GM23338 (cell line): ENCODE data around the gene FNDC3B. TPM values are rescaled to one million over a fixed set of nuclear protein-coding genes. Genes with fewer than 3 reads are reported as not detected.

Source experiments
- ATAC-seq: fragments of 200-7000 bp; cut with Tn5 transposase; 3 replicates; pipeline ENCODE4 v1.9.1; 2020
- DNase-seq: peaks from one replicate; pipeline ENCODE4 v3.0.0-alpha.2; 2015; ENCODE audit warnings: low spot score
- H2AFZ ChIP-seq: fragments of 200-600 bp; sonication (generic); 2 replicates; pipeline ENCODE4 v1.8.0; 2016; ENCODE audit warnings: antibody characterized with exemption, mild to moderate bottlenecking, moderate library complexity
- H3F3A ChIP-seq: fragments of 200-600 bp; sonication (generic); replicated peaks from 2 replicates; pipeline ENCODE4 v1.8.0; 2017; ENCODE audit warnings: antibody characterized with exemption, mixed run types, low read depth
- H3K27ac ChIP-seq: fragments of 200-600 bp; sonication (generic); 2 replicates; pipeline ENCODE4 v1.6.1; 2016; ENCODE audit warnings: low read depth
- H3K27me3 ChIP-seq: fragments of 200-600 bp; sonication (generic); 2 replicates; pipeline ENCODE4 v1.8.0; 2016; ENCODE audit warnings: mild to moderate bottlenecking, mixed run types, moderate library complexity; ENCODE audit not compliant: insufficient read depth
- H3K36me3 ChIP-seq: fragments of 200-600 bp; sonication (generic); 2 replicates; pipeline ENCODE4 v1.8.0; 2016; ENCODE audit warnings: mild to moderate bottlenecking; ENCODE audit not compliant: insufficient read depth
- H3K4me1 ChIP-seq: fragments of 200-600 bp; sonication (generic); 2 replicates; pipeline ENCODE4 v1.8.0; 2016; ENCODE audit warnings: mild to moderate bottlenecking, moderate library complexity; ENCODE audit not compliant: insufficient read depth
- H3K4me2 ChIP-seq: fragments of 200-600 bp; sonication (generic); 2 replicates; pipeline ENCODE4 v1.7.1; 2017; ENCODE audit warnings: mixed run types
- H3K4me3 ChIP-seq: fragments of 200-600 bp; sonication (generic); 2 replicates; pipeline ENCODE4 v1.6.1; 2016; ENCODE audit warnings: mixed run types
- H3K79me2 ChIP-seq: fragments of 200-600 bp; sonication (generic); replicated peaks from 2 replicates; pipeline ENCODE4 v1.8.0; 2017; ENCODE audit warnings: mild to moderate bottlenecking; ENCODE audit not compliant: insufficient read depth
- H3K9me2 ChIP-seq: fragments of 200-600 bp; sonication (generic); 2 replicates; pipeline ENCODE4 v1.8.0; 2017; ENCODE audit not compliant: insufficient read depth
- H4K20me1 ChIP-seq: fragments of 200-600 bp; sonication (generic); replicated peaks from 2 replicates; pipeline ENCODE4 v1.8.0; 2017; ENCODE audit warnings: mild to moderate bottlenecking; ENCODE audit not compliant: insufficient read depth
- H3K27ac Mint-ChIP-seq: 2 replicates; pipeline ENCODE4 v1.8.0; 2020; ENCODE audit warnings: inconsistent platforms, mild to moderate bottlenecking, moderate library complexity, mixed read lengths
- H3K27me3 Mint-ChIP-seq: 3 replicates; pipeline ENCODE4 v1.8.0; 2022; ENCODE audit warnings: low read depth, mild to moderate bottlenecking, moderate library complexity, mixed read lengths, inconsistent platforms; ENCODE audit not compliant: insufficient read depth, poor library complexity
- H3K36me3 Mint-ChIP-seq: 3 replicates; pipeline ENCODE4 v1.8.0; 2021; ENCODE audit warnings: low read depth, mild to moderate bottlenecking, inconsistent platforms, moderate library complexity, mixed read lengths
- H3K4me1 Mint-ChIP-seq: 3 replicates; pipeline ENCODE4 v1.8.0; 2020; ENCODE audit warnings: mild to moderate bottlenecking, inconsistent platforms, mixed read lengths
- H3K4me3 Mint-ChIP-seq: 3 replicates; pipeline ENCODE4 v1.8.0; 2021; ENCODE audit warnings: moderate library complexity, mild to moderate bottlenecking, inconsistent platforms, mixed read lengths
- H3K9me3 Mint-ChIP-seq: 3 replicates; pipeline ENCODE4 v1.8.0; 2020; ENCODE audit warnings: moderate library complexity, mild to moderate bottlenecking, inconsistent platforms, mixed read lengths
- CREB1 ChIP-seq: fragments of 250-450 bp; sonication (Bioruptor Pico); IDR thresholded peaks from 2 replicates; pipeline ENCODE4 v1.5.0; 2020; ENCODE audit warnings: low read depth, mild to moderate bottlenecking, moderate library complexity
- EZH2 ChIP-seq: fragments of 200-600 bp; sonication (generic); IDR thresholded peaks from one replicate; pipeline ENCODE4 v1.8.0; 2017; ENCODE audit warnings: antibody characterized with exemption, mild to moderate bottlenecking, low read depth; ENCODE audit not compliant: unreplicated experiment
- EZH2phosphoT487 ChIP-seq: fragments of 200-600 bp; sonication (generic); IDR thresholded peaks from one replicate; pipeline ENCODE4 v1.8.1; 2018; ENCODE audit warnings: antibody characterized with exemption; ENCODE audit not compliant: unreplicated experiment
- JUNB ChIP-seq: IDR thresholded peaks from one replicate; pipeline ENCODE4 v1.6.1; 2016; ENCODE audit warnings: antibody characterized with exemption; ENCODE audit not compliant: unreplicated experiment
- NANOG ChIP-seq: IDR thresholded peaks from 2 replicates; pipeline ENCODE4 v1.6.1; 2016; ENCODE audit warnings: antibody characterized with exemption, borderline replicate concordance
- POLR2AphosphoS5 ChIP-seq: IDR thresholded peaks from 2 replicates; pipeline ENCODE4 v1.6.1; 2016; ENCODE audit warnings: antibody characterized with exemption, low read depth
- STAT1 ChIP-seq: IDR thresholded peaks from one replicate; pipeline ENCODE4 v1.6.1; 2016; ENCODE audit warnings: antibody characterized with exemption; ENCODE audit not compliant: unreplicated experiment
- ZNF114 ChIP-seq: fragments of 250-450 bp; sonication (Bioruptor Pico); IDR thresholded peaks from 2 replicates; pipeline ENCODE4 v1.5.0; 2020; ENCODE audit warnings: mild to moderate bottlenecking, moderate library complexity
- ZNF331 ChIP-seq: fragments of 250-450 bp; sonication (Bioruptor Pico); IDR thresholded peaks from 2 replicates; pipeline ENCODE4 v1.5.0; 2020; ENCODE audit warnings: low read depth, mild to moderate bottlenecking, moderate library complexity
- polyA plus RNA-seq: library from polyadenylated mRNA; unstranded; fragments of >200 nt; fragmentation: Nextera tagmentation; extraction: Ambion mirVana; gene quantifications from 2 replicates; pipeline ENCODE4 v1.2.1, GENCODE V29; 2016
- total RNA-seq: library from RNA; depleted of rRNA; stranded (reverse); fragments of >200 nt; shearing (Covaris generic); gene quantifications from 2 replicates; pipeline ENCODE4 v1.2.3, GENCODE V29; 2014
- TF ChIP-seq, protein P1 (sequence below), 2 experiments: fragments of 200-600 bp in 1 of 2; sonication (generic) in 1 of 2; conservative IDR thresholded peaks; 2 replicates each; pipeline versions ENCODE4 v1.5.1 to v1.6.1; 2016 to 2017; ENCODE audit warnings: antibody characterized with exemption in 2 of 2, low read depth in 2 of 2, mild to moderate bottlenecking in 2 of 2, moderate library complexity in 1 of 2
- TF ChIP-seq, protein P2 (sequence below): IDR thresholded peaks from 2 replicates; pipeline ENCODE4 v1.6.1; 2016; ENCODE audit warnings: antibody characterized with exemption
- TF ChIP-seq, protein P3 (sequence below): IDR thresholded peaks from one replicate; pipeline ENCODE4 v1.6.1; 2018; ENCODE audit warnings: antibody characterized with exemption; ENCODE audit not compliant: unreplicated experiment
- TF ChIP-seq, protein P4 (sequence below): fragments of 250-450 bp; sonication (Bioruptor Pico); IDR thresholded peaks from 2 replicates; pipeline ENCODE4 v1.5.0; 2020; ENCODE audit warnings: mild to moderate bottlenecking, moderate library complexity

FNDC3B gene
- total and polyA plus RNA-seq, 2 experiments from 2014 or later = 19.1 to 55.4 TPM

DNA sequence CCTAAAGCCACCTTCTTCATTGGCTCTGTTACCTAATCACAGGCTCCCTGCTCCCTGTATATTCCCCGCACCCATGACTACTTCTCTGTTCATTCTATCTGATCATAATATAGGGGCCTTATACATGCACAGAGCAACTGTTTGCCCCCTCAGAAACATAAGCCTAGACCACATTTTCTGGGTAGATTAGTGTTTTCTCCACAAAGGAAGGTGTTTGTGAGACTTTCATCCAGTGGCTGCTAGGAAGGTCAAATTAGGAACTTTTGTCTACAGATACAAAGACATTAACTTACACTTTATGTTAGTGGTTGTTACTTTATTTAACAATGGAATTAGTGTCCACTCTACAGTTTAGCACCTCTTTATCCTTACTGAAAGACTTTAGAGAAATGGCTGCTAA lies 234.0 kb downstream of the FNDC3B start:
- Histone ChIP-seq H3K4me2 (no peak overlapping the region), H3K27me3 (no peaks in the 10 kb centered on the region), H3K27ac (no peak overlapping the region), H2AFZ (no peak overlapping the region), H3K79me2 (no peaks in the 10 kb centered on the region; the same call in 1 of the 2 replicates), H3K4me1 (no peaks in the 10 kb centered on the region), H3K36me3 (no peaks in the 10 kb centered on the region), H3K9me2 (no peaks in the 10 kb centered on the region), H4K20me1 (no peaks in the 10 kb centered on the region), H3F3A (no peaks in the 10 kb centered on the region), H3K4me3 (no peak overlapping the region)
- Mint-ChIP-seq H3K4me3 (no peak overlapping the region), H3K9me3 (no peaks in the 10 kb centered on the region), H3K36me3 (peaks cover 5% of the 10 kb centered on the region; the same call in 2 of the 3 replicates), H3K4me1 (peaks cover 2% of the 10 kb centered on the region; the same call in 2 of the 3 replicates), H3K27ac (no peak overlapping the region), H3K27me3 (no peaks in the 10 kb centered on the region)
- no peak for DNase-seq
- no peak for ATAC-seq
- TF ChIP-seq, protein P1, sequence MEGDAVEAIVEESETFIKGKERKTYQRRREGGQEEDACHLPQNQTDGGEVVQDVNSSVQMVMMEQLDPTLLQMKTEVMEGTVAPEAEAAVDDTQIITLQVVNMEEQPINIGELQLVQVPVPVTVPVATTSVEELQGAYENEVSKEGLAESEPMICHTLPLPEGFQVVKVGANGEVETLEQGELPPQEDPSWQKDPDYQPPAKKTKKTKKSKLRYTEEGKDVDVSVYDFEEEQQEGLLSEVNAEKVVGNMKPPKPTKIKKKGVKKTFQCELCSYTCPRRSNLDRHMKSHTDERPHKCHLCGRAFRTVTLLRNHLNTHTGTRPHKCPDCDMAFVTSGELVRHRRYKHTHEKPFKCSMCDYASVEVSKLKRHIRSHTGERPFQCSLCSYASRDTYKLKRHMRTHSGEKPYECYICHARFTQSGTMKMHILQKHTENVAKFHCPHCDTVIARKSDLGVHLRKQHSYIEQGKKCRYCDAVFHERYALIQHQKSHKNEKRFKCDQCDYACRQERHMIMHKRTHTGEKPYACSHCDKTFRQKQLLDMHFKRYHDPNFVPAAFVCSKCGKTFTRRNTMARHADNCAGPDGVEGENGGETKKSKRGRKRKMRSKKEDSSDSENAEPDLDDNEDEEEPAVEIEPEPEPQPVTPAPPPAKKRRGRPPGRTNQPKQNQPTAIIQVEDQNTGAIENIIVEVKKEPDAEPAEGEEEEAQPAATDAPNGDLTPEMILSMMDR (conservative IDR thresholded peaks at IDR 0.05; ENCODE audit: low read depth in 2 of 2) = no peak
- TF ChIP-seq EZH2phosphoT487 (no peak), JUNB (no peak), ZNF114 (no peak), NANOG (no peak), CREB1 (CRISPR knock-in tag) (no peak), EZH2 (no peak), ZNF331 (no peak), STAT1 (no peak), POLR2AphosphoS5 (no peak)
- TF ChIP-seq, protein P2, sequence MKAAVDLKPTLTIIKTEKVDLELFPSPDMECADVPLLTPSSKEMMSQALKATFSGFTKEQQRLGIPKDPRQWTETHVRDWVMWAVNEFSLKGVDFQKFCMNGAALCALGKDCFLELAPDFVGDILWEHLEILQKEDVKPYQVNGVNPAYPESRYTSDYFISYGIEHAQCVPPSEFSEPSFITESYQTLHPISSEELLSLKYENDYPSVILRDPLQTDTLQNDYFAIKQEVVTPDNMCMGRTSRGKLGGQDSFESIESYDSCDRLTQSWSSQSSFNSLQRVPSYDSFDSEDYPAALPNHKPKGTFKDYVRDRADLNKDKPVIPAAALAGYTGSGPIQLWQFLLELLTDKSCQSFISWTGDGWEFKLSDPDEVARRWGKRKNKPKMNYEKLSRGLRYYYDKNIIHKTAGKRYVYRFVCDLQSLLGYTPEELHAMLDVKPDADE = no peak
- TF ChIP-seq, protein P3, sequence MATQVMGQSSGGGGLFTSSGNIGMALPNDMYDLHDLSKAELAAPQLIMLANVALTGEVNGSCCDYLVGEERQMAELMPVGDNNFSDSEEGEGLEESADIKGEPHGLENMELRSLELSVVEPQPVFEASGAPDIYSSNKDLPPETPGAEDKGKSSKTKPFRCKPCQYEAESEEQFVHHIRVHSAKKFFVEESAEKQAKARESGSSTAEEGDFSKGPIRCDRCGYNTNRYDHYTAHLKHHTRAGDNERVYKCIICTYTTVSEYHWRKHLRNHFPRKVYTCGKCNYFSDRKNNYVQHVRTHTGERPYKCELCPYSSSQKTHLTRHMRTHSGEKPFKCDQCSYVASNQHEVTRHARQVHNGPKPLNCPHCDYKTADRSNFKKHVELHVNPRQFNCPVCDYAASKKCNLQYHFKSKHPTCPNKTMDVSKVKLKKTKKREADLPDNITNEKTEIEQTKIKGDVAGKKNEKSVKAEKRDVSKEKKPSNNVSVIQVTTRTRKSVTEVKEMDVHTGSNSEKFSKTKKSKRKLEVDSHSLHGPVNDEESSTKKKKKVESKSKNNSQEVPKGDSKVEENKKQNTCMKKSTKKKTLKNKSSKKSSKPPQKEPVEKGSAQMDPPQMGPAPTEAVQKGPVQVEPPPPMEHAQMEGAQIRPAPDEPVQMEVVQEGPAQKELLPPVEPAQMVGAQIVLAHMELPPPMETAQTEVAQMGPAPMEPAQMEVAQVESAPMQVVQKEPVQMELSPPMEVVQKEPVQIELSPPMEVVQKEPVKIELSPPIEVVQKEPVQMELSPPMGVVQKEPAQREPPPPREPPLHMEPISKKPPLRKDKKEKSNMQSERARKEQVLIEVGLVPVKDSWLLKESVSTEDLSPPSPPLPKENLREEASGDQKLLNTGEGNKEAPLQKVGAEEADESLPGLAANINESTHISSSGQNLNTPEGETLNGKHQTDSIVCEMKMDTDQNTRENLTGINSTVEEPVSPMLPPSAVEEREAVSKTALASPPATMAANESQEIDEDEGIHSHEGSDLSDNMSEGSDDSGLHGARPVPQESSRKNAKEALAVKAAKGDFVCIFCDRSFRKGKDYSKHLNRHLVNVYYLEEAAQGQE = no peak
- TF ChIP-seq, protein P4, sequence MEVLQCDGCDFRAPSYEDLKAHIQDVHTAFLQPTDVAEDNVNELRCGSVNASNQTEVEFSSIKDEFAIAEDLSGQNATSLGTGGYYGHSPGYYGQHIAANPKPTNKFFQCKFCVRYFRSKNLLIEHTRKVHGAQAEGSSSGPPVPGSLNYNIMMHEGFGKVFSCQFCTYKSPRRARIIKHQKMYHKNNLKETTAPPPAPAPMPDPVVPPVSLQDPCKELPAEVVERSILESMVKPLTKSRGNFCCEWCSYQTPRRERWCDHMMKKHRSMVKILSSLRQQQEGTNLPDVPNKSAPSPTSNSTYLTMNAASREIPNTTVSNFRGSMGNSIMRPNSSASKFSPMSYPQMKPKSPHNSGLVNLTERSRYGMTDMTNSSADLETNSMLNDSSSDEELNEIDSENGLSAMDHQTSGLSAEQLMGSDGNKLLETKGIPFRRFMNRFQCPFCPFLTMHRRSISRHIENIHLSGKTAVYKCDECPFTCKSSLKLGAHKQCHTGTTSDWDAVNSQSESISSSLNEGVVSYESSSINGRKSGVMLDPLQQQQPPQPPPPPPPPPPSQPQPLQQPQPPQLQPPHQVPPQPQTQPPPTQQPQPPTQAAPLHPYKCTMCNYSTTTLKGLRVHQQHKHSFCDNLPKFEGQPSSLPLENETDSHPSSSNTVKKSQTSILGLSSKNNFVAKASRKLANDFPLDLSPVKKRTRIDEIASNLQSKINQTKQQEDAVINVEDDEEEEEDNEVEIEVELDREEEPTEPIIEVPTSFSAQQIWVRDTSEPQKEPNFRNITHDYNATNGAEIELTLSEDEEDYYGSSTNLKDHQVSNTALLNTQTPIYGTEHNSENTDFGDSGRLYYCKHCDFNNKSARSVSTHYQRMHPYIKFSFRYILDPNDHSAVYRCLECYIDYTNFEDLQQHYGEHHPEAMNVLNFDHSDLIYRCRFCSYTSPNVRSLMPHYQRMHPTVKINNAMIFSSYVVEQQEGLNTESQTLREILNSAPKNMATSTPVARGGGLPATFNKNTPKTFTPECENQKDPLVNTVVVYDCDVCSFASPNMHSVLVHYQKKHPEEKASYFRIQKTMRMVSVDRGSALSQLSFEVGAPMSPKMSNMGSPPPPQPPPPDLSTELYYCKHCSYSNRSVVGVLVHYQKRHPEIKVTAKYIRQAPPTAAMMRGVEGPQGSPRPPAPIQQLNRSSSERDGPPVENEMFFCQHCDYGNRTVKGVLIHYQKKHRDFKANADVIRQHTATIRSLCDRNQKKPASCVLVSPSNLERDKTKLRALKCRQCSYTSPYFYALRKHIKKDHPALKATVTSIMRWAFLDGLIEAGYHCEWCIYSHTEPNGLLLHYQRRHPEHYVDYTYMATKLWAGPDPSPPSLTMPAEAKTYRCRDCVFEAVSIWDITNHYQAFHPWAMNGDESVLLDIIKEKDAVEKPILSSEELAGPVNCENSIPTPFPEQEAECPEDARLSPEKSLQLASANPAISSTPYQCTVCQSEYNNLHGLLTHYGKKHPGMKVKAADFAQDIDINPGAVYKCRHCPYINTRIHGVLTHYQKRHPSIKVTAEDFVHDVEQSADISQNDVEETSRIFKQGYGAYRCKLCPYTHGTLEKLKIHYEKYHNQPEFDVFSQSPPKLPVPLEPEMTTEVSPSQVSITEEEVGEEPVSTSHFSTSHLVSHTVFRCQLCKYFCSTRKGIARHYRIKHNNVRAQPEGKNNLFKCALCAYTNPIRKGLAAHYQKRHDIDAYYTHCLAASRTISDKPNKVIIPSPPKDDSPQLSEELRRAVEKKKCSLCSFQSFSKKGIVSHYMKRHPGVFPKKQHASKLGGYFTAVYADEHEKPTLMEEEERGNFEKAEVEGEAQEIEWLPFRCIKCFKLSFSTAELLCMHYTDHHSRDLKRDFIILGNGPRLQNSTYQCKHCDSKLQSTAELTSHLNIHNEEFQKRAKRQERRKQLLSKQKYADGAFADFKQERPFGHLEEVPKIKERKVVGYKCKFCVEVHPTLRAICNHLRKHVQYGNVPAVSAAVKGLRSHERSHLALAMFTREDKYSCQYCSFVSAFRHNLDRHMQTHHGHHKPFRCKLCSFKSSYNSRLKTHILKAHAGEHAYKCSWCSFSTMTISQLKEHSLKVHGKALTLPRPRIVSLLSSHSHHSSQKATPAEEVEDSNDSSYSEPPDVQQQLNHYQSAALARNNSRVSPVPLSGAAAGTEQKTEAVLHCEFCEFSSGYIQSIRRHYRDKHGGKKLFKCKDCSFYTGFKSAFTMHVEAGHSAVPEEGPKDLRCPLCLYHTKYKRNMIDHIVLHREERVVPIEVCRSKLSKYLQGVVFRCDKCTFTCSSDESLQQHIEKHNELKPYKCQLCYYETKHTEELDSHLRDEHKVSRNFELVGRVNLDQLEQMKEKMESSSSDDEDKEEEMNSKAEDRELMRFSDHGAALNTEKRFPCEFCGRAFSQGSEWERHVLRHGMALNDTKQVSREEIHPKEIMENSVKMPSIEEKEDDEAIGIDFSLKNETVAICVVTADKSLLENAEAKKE (CRISPR knock-in tag) = no peak
